Measurements from ENCODE around the gene TCERG1L. TPM values are rescaled to one million over a fixed set of nuclear protein-coding genes. Genes with fewer than 3 reads are reported as not detected.
"Not testable (repeated sequence)": the region's sequence is repeated elsewhere in the genome, so short reads cannot be mapped to it uniquely, and the experiment has no call there.

TCERG1L gene
- total RNA-seq, 4 donors from 2014 or later, result 0.41 TPM; not detected in 3

GRCh38 chr10:131109291-131109690 is 202.2 kb downstream of the TCERG1L start:
- intact Hi-C loops (cut with DNase I; ENCODE audit: low total_unique reads), result no loop called here
- Histone ChIP-seq H3K36me3 (no peaks in the 10 kb centered on the region), H3K27ac (no peak overlapping the region), H3K27me3 (no peaks in the 10 kb centered on the region), H3K9me3 (no peaks in the 10 kb centered on the region), H3K4me3 (no peak overlapping the region), H3K4me1 (no peaks in the 10 kb centered on the region)
- DNase-seq, result no peak
- TF ChIP-seq CTCF (IDR thresholded peaks at IDR 0.05) (no peak), POLR2A (IDR thresholded peaks at IDR 0.05) (no peak)

GRCh38 chr10:131107970-131108369 is 203.6 kb downstream of the TCERG1L start:
- TF ChIP-seq CTCF (IDR thresholded peaks at IDR 0.05) (no peak), POLR2A (IDR thresholded peaks at IDR 0.05) (no peak)

GRCh38 chr10:131102676-131103075 is 208.8 kb downstream of the TCERG1L start:
- no peak overlapping the region for H3K4me3 ChIP-seq
- intact Hi-C loops (cut with DNase I; ENCODE audit: low total_unique reads), result no loop called here
- no peak for TF ChIP-seq POLR2A (IDR thresholded peaks at IDR 0.05)
- no peak for TF ChIP-seq CTCF (IDR thresholded peaks at IDR 0.05)
- no peaks in the 10 kb centered on the region for H3K27me3 ChIP-seq
- H3K4me1 ChIP-seq, result no peaks in the 10 kb centered on the region
- no peaks in the 10 kb centered on the region for H3K36me3 ChIP-seq
- H3K9me3 ChIP-seq, result no peaks in the 10 kb centered on the region
- no peak for DNase-seq
- no peak overlapping the region for H3K27ac ChIP-seq

More at GRCh38 chr10:131107970-131108369, 203.6 kb downstream of the TCERG1L start:
- no peak overlapping the region for H3K27ac ChIP-seq
- H3K4me1 ChIP-seq, result no peaks in the 10 kb centered on the region
- no peak overlapping the region for H3K4me3 ChIP-seq
- intact Hi-C loops (cut with DNase I; ENCODE audit: low total_unique reads), result no loop called here
- no peak for DNase-seq
- no peaks in the 10 kb centered on the region for H3K36me3 ChIP-seq
- no peaks in the 10 kb centered on the region for H3K27me3 ChIP-seq
- H3K9me3 ChIP-seq, result no peaks in the 10 kb centered on the region

GRCh38 chr10:131102147-131102546 is 209.4 kb downstream of the TCERG1L start:
- Histone ChIP-seq H3K9me3 (no peaks in the 10 kb centered on the region), H3K36me3 (no peaks in the 10 kb centered on the region), H3K27me3 (no peaks in the 10 kb centered on the region), H3K4me3 (no peak overlapping the region), H3K4me1 (no peaks in the 10 kb centered on the region), H3K27ac (no peak overlapping the region)
- no peak for DNase-seq
- TF ChIP-seq POLR2A (IDR thresholded peaks at IDR 0.05) (no peak), CTCF (IDR thresholded peaks at IDR 0.05) (no peak)
- intact Hi-C loops (cut with DNase I; ENCODE audit: low total_unique reads), result no loop called here

- intact Hi-C loops (cut with DNase I; ENCODE audit: low total_unique reads); H3K9me3 ChIP-seq; H3K36me3 ChIP-seq; DNase-seq; H3K4me1 ChIP-seq; H3K27me3 ChIP-seq; H3K4me3 ChIP-seq; H3K27ac ChIP-seq: not testable (repeated sequence)
These were observed 210.8 kb downstream of the TCERG1L start for GRCh38 chr10:131100418-131101410.
